Spleen (tissue), 7 donors: ENCODE data around the gene RFPL1.

Experiments used
- POLR2A ChIP-seq, 3 donors: fragments of 450-650 bp; IDR thresholded peaks; one replicate each; pipeline ENCODE4 v1.5.1; 2017; ENCODE audit warnings: antibody characterized with exemption in 3 of 3, mild to moderate bottlenecking in 1 of 3
- POLR2AphosphoS5 ChIP-seq, 3 donors: sonication (generic); formaldehyde crosslinking; IDR thresholded peaks; one replicate each; pipeline ENCODE4 v1.5.1; 2017; ENCODE audit warnings: antibody characterized with exemption in 3 of 3
- TF ChIP-seq, protein P1 (sequence below), 11 experiments: fragments of 200-600 bp in 7 of 11; fragments of 450-650 bp in 4 of 11; sonication (generic) in 4 of 11; IDR thresholded peaks in 8 of 11; conservative IDR thresholded peaks in 3 of 11; 1 replicate in 7 of 11; 2 replicates in 4 of 11; pipeline versions ENCODE4 v1.4.0 to v1.8.0; 2016 to 2021; ENCODE audit warnings: antibody characterized with exemption in 11 of 11, inconsistent platforms in 4 of 11, mild to moderate bottlenecking in 1 of 11
- donor health status: DM: no; HTN: no; CAD: no; lungs with moderate emphysema.
- donor health status: DM: no; HTN: no; CAD: no.
- donor health status: DM: no; HTN: no; CAD: no.

DNA sequence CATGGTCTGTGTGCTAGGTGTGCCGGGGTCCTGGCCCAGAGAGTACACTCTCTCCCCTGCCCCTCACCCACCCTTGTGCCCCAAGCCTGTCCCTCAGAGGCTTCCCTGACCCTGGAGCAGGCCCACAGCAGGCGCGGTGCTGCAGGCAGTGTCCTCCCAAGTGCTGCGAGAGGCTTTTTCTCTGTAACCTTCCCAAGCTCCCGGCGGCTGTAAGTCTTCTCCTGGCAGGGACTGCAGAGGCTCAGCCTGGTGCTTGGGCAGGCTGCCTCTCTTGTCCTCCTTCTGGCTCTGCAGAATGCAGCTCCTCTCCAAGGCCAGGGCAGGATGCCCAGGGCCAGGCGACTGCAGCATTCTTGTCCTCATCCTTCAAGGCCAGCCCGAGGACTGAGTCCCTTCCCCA is 15.9 kb downstream of the RFPL1 start:
- TF ChIP-seq, protein P1, sequence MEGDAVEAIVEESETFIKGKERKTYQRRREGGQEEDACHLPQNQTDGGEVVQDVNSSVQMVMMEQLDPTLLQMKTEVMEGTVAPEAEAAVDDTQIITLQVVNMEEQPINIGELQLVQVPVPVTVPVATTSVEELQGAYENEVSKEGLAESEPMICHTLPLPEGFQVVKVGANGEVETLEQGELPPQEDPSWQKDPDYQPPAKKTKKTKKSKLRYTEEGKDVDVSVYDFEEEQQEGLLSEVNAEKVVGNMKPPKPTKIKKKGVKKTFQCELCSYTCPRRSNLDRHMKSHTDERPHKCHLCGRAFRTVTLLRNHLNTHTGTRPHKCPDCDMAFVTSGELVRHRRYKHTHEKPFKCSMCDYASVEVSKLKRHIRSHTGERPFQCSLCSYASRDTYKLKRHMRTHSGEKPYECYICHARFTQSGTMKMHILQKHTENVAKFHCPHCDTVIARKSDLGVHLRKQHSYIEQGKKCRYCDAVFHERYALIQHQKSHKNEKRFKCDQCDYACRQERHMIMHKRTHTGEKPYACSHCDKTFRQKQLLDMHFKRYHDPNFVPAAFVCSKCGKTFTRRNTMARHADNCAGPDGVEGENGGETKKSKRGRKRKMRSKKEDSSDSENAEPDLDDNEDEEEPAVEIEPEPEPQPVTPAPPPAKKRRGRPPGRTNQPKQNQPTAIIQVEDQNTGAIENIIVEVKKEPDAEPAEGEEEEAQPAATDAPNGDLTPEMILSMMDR (IDR thresholded peaks at IDR 0.05 in 8 of 11, conservative IDR thresholded peaks at IDR 0.05 in 3 of 11) = no peak
- TF ChIP-seq POLR2AphosphoS5 (IDR thresholded peaks at IDR 0.05) = no peak
- TF ChIP-seq POLR2A (IDR thresholded peaks at IDR 0.05) = no peak
